Esophagus mucosa (tissue), 1 donor: ENCODE results near the gene ZNF451. TPM values are rescaled to one million over a fixed set of nuclear protein-coding genes. Genes with fewer than 3 reads are reported as not detected.

Experiments
- ATAC-seq: fragments of 200-7000 bp; cut with Tn5 transposase; one replicate; pipeline ENCODE4 v1.9.1; 2020
- total RNA-seq: library from RNA; stranded (reverse); gene quantifications from one replicate; pipeline ENCODE4 v1.2.4, GENCODE V29; 2023
- donor health status: DM: yes; HTN: yes; CAD: no.

ZNF451 gene
- total RNA-seq, 1 donor from 2014 or later = 23.9 TPM

- no peak for ATAC-seq
Observed at GRCh38 chr6:57215260-57215659, 125.3 kb downstream of the ZNF451 start.

- ATAC-seq = peak; percentile 38
Observed at GRCh38 chr6:57216235-57217101, 126.5 kb downstream of the ZNF451 start.

- no peak for ATAC-seq
Observed at GRCh38 chr6:57217270-57217669, 127.3 kb downstream of the ZNF451 start.

Other genes with a start within 250 kb of the ZNF451 start
- 0.16 TPM for gene BEND6, start 135.1 kb upstream of the ZNF451 start, total RNA-seq
- 5.9 TPM for gene KIAA1586, start 43.5 kb upstream of the ZNF451 start, total RNA-seq
- gene BAG2, start 82.1 kb downstream of the ZNF451 start, total RNA-seq = 0.24 TPM
- gene RAB23, start 132.1 kb downstream of the ZNF451 start, total RNA-seq = 2.4 TPM
- 6.1 TPM for gene PRIM2, start 227.4 kb downstream of the ZNF451 start, total RNA-seq